SK-N-SH (cell line): ENCODE results near the gene TBKBP1. TPM values are rescaled to one million over a fixed set of nuclear protein-coding genes. Genes with fewer than 3 reads are reported as not detected.

Experiments used
- CTCF ChIA-PET: fragments of 300-600, 350-600 bp; formaldehyde crosslinking; extraction: SDS; loops from one replicate; lab custom pipeline; 2021; lab: Yijun Ruan, JAX
- POLR2A ChIA-PET: fragments of 350-600 bp; sonication (Branson Sonifier 250); formaldehyde crosslinking; extraction: SDS; loops from one replicate; lab custom pipeline; 2020; ENCODE audit warnings: antibody characterized with exemption, inconsistent platforms; lab: Yijun Ruan, JAX
- DNase-seq: peaks from one replicate; pipeline ENCODE4 v3.0.0; 2012
- H2AFZ ChIP-seq: fragments of 200-600 bp; sonication (generic); 2 replicates; pipeline ENCODE4 v1.8.1; 2016; ENCODE audit warnings: antibody characterized with exemption, mild to moderate bottlenecking, low read depth
- H3F3A ChIP-seq: fragments of 200-600 bp; sonication (generic); replicated peaks from 2 replicates; pipeline ENCODE3; 2016; ENCODE audit warnings: antibody characterized with exemption, mild to moderate bottlenecking; ENCODE audit not compliant: insufficient read depth
- H3K27ac ChIP-seq, 2 experiments: fragments of 200-500 bp in 1 of 2; fragments of 200-600 bp in 1 of 2; sonication (Bioruptor generic) in 1 of 2; sonication (generic), shearing (Covaris generic) in 1 of 2; 2 replicates each; pipeline versions ENCODE4 v1.5.1 to v1.6.1; 2014 to 2016; ENCODE audit warnings: low read depth in 2 of 2, inconsistent platforms in 1 of 2, low read length in 1 of 2, mild to moderate bottlenecking in 1 of 2, mixed read lengths in 1 of 2
- H3K27me3 ChIP-seq: fragments of 200-600 bp; sonication (generic), shearing (Covaris generic); 2 replicates; pipeline ENCODE4 v1.6.1; 2016; ENCODE audit warnings: mixed run types; ENCODE audit not compliant: insufficient read depth
- H3K36me3 ChIP-seq, 2 experiments: fragments of 200-500 bp in 1 of 2; fragments of 200-600 bp in 1 of 2; sonication (Bioruptor generic) in 1 of 2; sonication (generic) in 1 of 2; replicated peaks in 1 of 2; 2 replicates each; pipeline versions ENCODE3 to v1.5.1; 2014 to 2016; ENCODE audit warnings: low read length in 1 of 2, mild to moderate bottlenecking in 1 of 2; ENCODE audit not compliant: insufficient read depth in 2 of 2, control insufficient read depth in 1 of 2
- H3K4me1 ChIP-seq, 2 experiments: fragments of 200-500 bp in 1 of 2; fragments of 200-600 bp in 1 of 2; sonication (Bioruptor generic) in 1 of 2; sonication (generic), shearing (Covaris generic) in 1 of 2; 2 replicates each; pipeline versions ENCODE4 v1.5.1 to v1.6.1; 2014 to 2016; ENCODE audit warnings: low read depth in 1 of 2, low read length in 1 of 2, mixed run types in 1 of 2; ENCODE audit not compliant: insufficient read depth in 2 of 2, control insufficient read depth in 1 of 2
- H3K4me2 ChIP-seq: fragments of 200-600 bp; sonication (generic), shearing (Covaris generic); 2 replicates; pipeline ENCODE4 v1.6.1; 2017; ENCODE audit warnings: mixed run types
- H3K4me3 ChIP-seq, 2 experiments: fragments of 200-500 bp in 1 of 2; fragments of 200-600 bp in 1 of 2; sonication (Bioruptor generic) in 1 of 2; sonication (generic), shearing (Covaris generic) in 1 of 2; 2 replicates each; pipeline versions ENCODE4 v1.5.1 to v1.8.1; 2014 to 2016; ENCODE audit warnings: low read depth in 2 of 2, inconsistent platforms in 1 of 2, low read length in 1 of 2, mild to moderate bottlenecking in 1 of 2, mixed read lengths in 1 of 2, moderate library complexity in 1 of 2
- H3K79me2 ChIP-seq: fragments of 200-600 bp; sonication (generic); 2 replicates; pipeline ENCODE4 v1.8.1; 2017; ENCODE audit warnings: mild to moderate bottlenecking; ENCODE audit not compliant: insufficient read depth
- H3K9ac ChIP-seq: fragments of 200-600 bp; sonication (generic); 2 replicates; pipeline ENCODE4 v1.6.1; 2017; ENCODE audit warnings: mixed run types
- H3K9me2 ChIP-seq: fragments of 200-600 bp; sonication (generic); 2 replicates; pipeline ENCODE4 v1.6.1; 2017; ENCODE audit warnings: mixed run types
- H3K9me3 ChIP-seq: fragments of 200-600 bp; sonication (generic); 2 replicates; pipeline ENCODE4 v1.6.1; 2017; ENCODE audit warnings: mixed run types, mild to moderate bottlenecking, moderate library complexity
- H4K20me1 ChIP-seq: fragments of 200-600 bp; sonication (generic); 2 replicates; pipeline ENCODE4 v1.6.1; 2017; ENCODE audit warnings: mild to moderate bottlenecking, mixed run types; ENCODE audit not compliant: insufficient read depth
- CHD2 ChIP-seq: fragments of 150-350 bp; IDR thresholded peaks from 2 replicates; pipeline ENCODE4 v1.6.1; 2018; ENCODE audit warnings: low read length; ENCODE audit not compliant: partially characterized antibody
- CTCF ChIP-seq: fragments of 200-600 bp; sonication (generic); IDR thresholded peaks from 2 replicates; pipeline ENCODE4 v1.6.1; 2017; ENCODE audit warnings: antibody characterized with exemption, mild to moderate bottlenecking, moderate library complexity
- EP300 ChIP-seq, 2 experiments: IDR thresholded peaks; 2 replicates each; pipeline versions ENCODE4 v1.4.0 to v1.6.1; 2012; ENCODE audit warnings: borderline replicate concordance in 1 of 2, low read depth in 1 of 2, low read length in 1 of 2
- FOSL2 ChIP-seq: IDR thresholded peaks from 2 replicates; pipeline ENCODE4 v1.4.0; 2012; ENCODE audit warnings: low read depth, mild to moderate bottlenecking, moderate library complexity, borderline replicate concordance
- FOXJ3 ChIP-seq: sonication (generic); formaldehyde crosslinking; IDR thresholded peaks from 2 replicates; pipeline ENCODE4 v1.5.1; 2020; ENCODE audit warnings: mild to moderate bottlenecking, missing genetic modification reagents
- MXI1 ChIP-seq: IDR thresholded peaks from 2 replicates; pipeline ENCODE4 v1.6.1; 2012; ENCODE audit warnings: mild to moderate bottlenecking, low read depth, low read length, improper control_type of control experiment
- NFIC ChIP-seq: IDR thresholded peaks from 2 replicates; pipeline ENCODE4 v1.4.0; 2012; ENCODE audit warnings: borderline replicate concordance
- NRF1 ChIP-seq: IDR thresholded peaks from 2 replicates; pipeline ENCODE4 v1.6.1; 2012; ENCODE audit warnings: low read depth, mild to moderate bottlenecking, low read length
- TCF12 ChIP-seq: IDR thresholded peaks from 2 replicates; pipeline ENCODE4 v1.4.0; 2012
- TEAD4 ChIP-seq: IDR thresholded peaks from 2 replicates; pipeline ENCODE4 v1.4.0; 2012; ENCODE audit warnings: mild to moderate bottlenecking, borderline replicate concordance; ENCODE audit not compliant: insufficient read depth
- USF2 ChIP-seq: fragments of 150-350 bp; IDR thresholded peaks from 2 replicates; pipeline ENCODE4 v1.6.1; 2017; ENCODE audit warnings: antibody characterized with exemption, low read length, low read depth, borderline replicate concordance
- YY1 ChIP-seq: IDR thresholded peaks from 2 replicates; pipeline ENCODE4 v1.4.0; 2012; ENCODE audit warnings: low read depth, mild to moderate bottlenecking
- WGBS: methylation state at CpG from one replicate; pipeline ENCODE4 v1.1.6; 2017; ENCODE audit warnings: low lambda C conversion rate; 5-methylcytosine and 5-hydroxymethylcytosine counted together
- polyA plus RNA-seq, 3 experiments: library from polyadenylated mRNA; depleted of rRNA; stranded (reverse); fragments of >200 nt; gene quantifications; 2 replicates each; pipeline ENCODE4 v1.2.3, GENCODE V29; 2012
- TF ChIP-seq, protein P1 (sequence below): fragments of 150-350 bp; IDR thresholded peaks from 2 replicates; pipeline ENCODE4 v1.6.1; 2016; ENCODE audit warnings: mild to moderate bottlenecking, low read depth, low read length
- TF ChIP-seq, protein P2 (sequence below): IDR thresholded peaks from 2 replicates; pipeline ENCODE4 v1.4.0; 2012; ENCODE audit warnings: low read depth, borderline replicate concordance

The TBKBP1 gene
- polyA plus RNA-seq, 1 of the 3 experiments (the other 2 are of a cell fraction) = 14.4 TPM

DNA sequence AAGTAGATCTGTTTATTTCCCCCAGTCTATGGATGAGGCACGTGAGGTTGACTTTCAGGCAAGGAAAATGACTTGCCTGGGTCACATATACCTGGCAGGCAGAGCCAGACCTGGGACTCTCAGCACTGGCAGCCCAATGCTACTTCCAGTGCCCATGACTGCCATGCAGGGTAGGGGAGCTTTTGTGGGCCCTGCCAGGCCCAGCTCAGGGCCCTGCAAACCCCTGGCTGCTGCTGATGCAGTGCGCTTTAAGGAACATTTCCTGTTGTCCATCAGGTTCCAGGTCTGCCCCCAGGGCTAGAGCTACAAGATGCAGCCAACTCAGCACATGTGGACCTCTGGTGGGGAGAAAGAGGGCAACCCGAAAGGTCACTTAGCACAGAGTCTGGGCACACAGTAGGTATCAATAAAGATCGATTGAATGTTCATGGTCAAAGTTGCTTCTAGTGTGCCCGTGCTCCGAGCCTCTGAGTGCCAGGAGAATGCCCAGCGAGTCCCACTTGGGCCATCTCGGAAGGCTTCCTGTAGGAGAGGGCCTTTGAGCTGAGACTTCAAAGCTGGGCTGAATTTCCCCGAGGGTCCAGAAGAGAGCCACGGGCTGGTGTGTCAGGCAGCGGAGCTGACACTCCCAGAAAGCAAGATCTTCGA, 38.6 kb downstream of the TBKBP1 start:
- H3K27me3 ChIP-seq = peaks cover 84% of the 10 kb centered on the region
- no peaks in the 10 kb centered on the region for H3K36me3 ChIP-seq
- ChIA-PET CTCF (interaction anchor here (0.9 to 9.9 kb wide), 16 partner anchors 10 to 108 kb away, joined by 3 to 109 read pairs (median 5); partner anchors contain the start of genes OSBPL7 and SCRN2), POLR2A (interaction anchor here (0.6 to 1.3 kb wide), 3 partner anchors 9 to 99 kb away, joined by 3 read pairs; partner anchors contain the start of genes LRRC46 and MRPL10)
- no peak overlapping the region for H2AFZ ChIP-seq
- no peaks in the 10 kb centered on the region for H3K9me2 ChIP-seq
- no peaks in the 10 kb centered on the region for H3K9me3 ChIP-seq
- no peak overlapping the region for H3K27ac ChIP-seq
- H3F3A ChIP-seq = peaks cover 6% of the 10 kb centered on the region
- H3K4me2 ChIP-seq = 0 out of 2 replicates have a peak overlapping the region, but pooled peaks have one; percentile 64
- 0 out of 2 replicates have a peak, but pooled peaks cover 6% of the 10 kb centered on the region for H4K20me1 ChIP-seq
- peak overlapping the region in 1 of 2 experiments; percentile 25; a peak in 1 of 4 replicates for H3K4me3 ChIP-seq
- no peak for TF ChIP-seq NRF1
- no peak for TF ChIP-seq NFIC
- TF ChIP-seq TCF12 = no peak
- TF ChIP-seq, protein P1, sequence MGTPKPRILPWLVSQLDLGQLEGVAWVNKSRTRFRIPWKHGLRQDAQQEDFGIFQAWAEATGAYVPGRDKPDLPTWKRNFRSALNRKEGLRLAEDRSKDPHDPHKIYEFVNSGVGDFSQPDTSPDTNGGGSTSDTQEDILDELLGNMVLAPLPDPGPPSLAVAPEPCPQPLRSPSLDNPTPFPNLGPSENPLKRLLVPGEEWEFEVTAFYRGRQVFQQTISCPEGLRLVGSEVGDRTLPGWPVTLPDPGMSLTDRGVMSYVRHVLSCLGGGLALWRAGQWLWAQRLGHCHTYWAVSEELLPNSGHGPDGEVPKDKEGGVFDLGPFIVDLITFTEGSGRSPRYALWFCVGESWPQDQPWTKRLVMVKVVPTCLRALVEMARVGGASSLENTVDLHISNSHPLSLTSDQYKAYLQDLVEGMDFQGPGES = no peak
- no peak for TF ChIP-seq CTCF
- TF ChIP-seq YY1 = no peak
- no peak for TF ChIP-seq TEAD4
- no peak for TF ChIP-seq FOXJ3
- no peak for TF ChIP-seq EP300 (IDR thresholded peaks at IDR 0.05; ENCODE audit: borderline replicate concordance in 1 of 2, low read depth in 1 of 2, low read length in 1 of 2)
- TF ChIP-seq, protein P2, sequence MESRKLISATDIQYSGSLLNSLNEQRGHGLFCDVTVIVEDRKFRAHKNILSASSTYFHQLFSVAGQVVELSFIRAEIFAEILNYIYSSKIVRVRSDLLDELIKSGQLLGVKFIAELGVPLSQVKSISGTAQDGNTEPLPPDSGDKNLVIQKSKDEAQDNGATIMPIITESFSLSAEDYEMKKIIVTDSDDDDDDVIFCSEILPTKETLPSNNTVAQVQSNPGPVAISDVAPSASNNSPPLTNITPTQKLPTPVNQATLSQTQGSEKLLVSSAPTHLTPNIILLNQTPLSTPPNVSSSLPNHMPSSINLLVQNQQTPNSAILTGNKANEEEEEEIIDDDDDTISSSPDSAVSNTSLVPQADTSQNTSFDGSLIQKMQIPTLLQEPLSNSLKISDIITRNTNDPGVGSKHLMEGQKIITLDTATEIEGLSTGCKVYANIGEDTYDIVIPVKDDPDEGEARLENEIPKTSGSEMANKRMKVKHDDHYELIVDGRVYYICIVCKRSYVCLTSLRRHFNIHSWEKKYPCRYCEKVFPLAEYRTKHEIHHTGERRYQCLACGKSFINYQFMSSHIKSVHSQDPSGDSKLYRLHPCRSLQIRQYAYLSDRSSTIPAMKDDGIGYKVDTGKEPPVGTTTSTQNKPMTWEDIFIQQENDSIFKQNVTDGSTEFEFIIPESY = no peak
- no peak for TF ChIP-seq USF2
- TF ChIP-seq MXI1 = no peak
- TF ChIP-seq CHD2 = no peak
- no peak for TF ChIP-seq FOSL2
- DNase-seq = peak; percentile 46
- peaks cover 0 to 17% of the 10 kb centered on the region in 2 experiments; a peak in 1 of 4 replicates for H3K4me1 ChIP-seq
- no peak overlapping the region for H3K9ac ChIP-seq
- WGBS = 29% methylated on average over 7 of the region's 12 CpGs
- no peaks in the 10 kb centered on the region for H3K79me2 ChIP-seq
